HG03060 (cell line): ENCODE measurements around the gene PGGT1B.

Experiments used
- ATAC-seq: cut with Tn5 transposase; IDR thresholded peaks from one replicate; pipeline ENCODE4 v1.9.1; 2021; ENCODE audit warnings: low read depth, moderate number of reproducible peaks; ENCODE audit not compliant: unreplicated experiment

PGGT1B gene

GRCh38 chr5:115262321-115263077 is at the start of gene PGGT1B:
PGGT1B (minus strand) TSS chr5:115262877; CDS start chr5:115262851, 26 bp downstream.
- peak; percentile 72 for ATAC-seq

DNA sequence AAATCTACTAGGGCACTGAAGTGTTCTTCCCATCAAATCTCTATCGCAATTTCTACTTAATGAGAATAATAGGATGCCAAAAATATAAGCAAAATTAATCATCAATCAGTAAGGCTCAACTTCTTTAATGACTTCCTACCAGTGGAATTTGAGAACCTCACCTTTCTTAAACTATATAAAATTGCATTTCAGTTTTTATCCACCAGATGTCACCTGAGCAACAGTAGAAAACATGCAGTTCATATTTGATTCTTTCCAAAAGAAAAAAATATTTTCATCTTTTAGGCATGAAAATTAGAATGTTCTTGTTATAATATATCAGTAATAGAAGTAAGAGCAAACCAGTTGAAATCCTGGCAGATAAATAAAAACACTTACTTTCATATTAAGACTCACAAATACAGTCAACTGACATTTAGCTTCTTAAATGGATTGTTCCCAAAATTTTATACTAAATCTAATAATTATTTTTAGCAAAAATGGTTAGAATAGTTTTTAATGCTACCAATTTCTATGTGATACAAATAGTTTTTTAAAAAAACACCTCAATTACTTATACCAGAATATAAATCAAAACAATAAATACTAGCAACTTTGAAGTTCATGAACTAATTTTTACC is 47.2 kb upstream of the PGGT1B start:
- no peak for ATAC-seq

DNA sequence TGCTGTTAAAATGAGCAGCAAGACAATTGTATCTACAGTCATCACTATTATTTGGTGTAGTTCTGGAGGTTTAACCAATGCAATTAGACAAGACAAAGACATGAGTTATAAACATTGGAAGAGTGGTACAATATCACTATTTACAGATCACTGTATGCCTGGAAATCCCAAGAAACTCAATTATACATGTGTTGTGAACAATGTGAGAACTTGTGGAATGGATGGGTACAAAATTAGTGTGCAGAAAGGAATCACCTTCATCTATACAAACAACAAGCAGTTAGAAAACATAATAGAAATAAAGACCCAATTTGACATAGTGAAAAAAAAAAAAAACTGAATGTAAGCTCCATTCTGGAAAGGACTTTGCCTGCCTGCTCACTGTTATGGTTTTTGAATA is 46.1 kb upstream of the PGGT1B start:
- ATAC-seq = no peak

DNA sequence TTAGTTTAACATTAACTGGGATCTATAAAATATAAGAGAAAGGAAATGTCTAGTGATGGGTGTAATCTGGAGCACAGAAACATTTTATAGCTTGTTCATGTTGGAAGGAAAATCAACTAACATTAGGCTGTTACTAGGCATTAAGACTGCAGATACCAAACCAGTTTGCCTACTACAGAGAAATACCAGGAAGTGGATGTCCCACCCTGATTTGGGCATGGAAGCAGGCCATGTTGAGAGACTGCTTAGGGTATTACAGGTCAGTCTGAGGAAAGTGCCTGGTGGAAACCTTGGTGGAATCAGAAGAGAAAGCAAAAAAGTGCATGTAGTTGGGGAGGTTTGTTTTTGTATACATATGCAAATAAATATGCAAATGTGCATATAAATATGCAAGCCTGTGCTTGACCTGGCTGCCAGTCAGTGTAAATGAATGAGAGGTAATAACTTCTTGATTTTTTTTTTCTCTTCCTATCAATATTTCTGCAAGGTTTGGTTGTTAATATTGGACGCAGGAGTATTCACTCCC is 43.4 kb upstream of the PGGT1B start:
- ATAC-seq = no peak

- no peak for ATAC-seq
These were observed 41.8 kb upstream of the PGGT1B start for GRCh38 chr5:115304496-115304895.

DNA sequence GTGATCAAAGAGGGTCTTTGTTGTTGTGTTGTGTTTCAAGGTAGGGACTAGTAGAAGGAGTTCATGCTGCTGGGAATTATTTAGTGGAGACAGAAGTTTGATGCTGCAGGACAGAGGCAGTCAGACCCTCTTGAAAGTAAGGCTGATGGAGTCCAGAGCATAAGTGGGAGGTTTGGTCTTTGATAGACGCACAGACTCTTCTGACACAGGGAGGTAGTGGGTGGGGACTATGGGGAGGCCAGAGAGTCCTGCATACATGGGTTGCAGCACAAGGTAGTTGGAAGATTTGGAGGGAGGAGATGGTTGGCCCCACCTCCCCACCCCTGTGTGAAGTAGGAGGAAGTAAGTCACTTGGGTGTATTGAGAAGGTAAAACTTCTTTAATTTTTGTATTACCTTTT is 36.1 kb upstream of the PGGT1B start:
- no peak for ATAC-seq

DNA sequence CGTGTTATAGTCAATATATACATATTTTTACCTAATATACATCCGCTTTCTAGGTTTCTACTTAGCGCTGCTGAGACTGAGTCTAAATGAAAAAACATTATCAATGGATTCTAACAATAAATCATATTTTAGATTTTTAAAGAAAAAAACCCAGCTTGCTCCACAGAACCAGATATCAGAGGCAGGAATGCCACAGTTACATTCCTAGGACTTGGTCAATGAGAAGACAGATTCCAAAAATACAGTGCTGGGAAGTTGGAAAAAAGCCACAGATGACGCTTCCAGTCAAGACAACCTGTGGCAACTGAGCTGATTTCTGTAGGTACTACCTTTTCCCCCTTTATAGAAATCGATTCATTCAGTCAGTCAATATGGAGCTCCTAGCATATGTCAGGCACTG is 34.4 kb upstream of the PGGT1B start:
- ATAC-seq = no peak

DNA sequence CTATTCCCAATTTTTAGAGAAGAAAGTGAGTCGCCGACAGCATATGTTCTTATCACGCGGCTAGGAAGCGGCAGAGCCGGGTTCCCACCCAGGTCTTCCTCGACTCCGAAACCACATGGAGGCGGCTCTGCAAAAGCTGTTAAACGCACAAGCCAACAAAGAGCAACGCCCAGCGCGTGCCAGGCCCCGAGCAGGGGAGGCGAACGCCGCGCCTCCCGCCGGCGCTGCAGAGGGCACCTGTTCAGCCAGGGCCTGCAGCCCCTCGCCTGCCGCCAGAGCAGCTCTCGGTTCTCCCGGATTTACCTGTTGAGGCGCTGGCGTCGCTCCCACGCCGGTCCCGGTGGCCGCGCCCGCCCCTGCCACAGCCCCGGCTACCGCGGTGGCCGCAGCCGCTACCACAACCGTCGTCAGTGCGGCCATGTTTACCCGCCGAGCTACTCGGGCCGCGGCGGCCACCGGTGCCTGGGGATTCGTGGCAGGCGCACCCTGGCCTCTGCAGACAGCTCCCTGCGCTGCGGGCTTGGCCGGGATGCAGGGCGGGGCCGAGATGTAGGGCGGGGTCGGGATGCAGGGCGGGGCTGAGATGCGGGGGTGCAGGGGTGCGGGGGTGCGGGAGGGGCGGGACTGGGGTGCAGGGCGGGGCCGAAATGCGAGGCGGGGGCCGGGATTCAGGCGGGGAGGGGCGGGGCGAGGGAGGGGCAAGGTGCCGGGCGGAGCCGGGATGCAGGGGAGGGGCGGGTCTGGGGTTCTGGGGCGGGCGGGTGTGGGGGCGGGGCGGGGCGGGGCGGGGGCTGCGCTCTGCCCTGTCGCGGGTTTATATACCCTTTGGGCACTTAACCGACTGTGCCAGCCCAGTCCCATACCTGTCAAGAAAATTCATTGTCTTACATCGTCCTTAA is 33.7 kb upstream of the PGGT1B start, which contains the start of gene CCDC112:
CCDC112 (minus strand) TSS at position 531 of the 899 bp plus-strand sequence; CDS start at position 420, 111 bp downstream.
- peak; percentile 58 for ATAC-seq

- ATAC-seq = peak; percentile 19
These were observed 33.1 kb upstream of the PGGT1B start for GRCh38 chr5:115295777-115296123.

GRCh38 chr5:115291397-115291796 is 28.7 kb upstream of the PGGT1B start:
- ATAC-seq = no peak

GRCh38 chr5:115289104-115289503 is 26.4 kb upstream of the PGGT1B start:
- ATAC-seq = no peak

GRCh38 chr5:115284021-115284420 is 21.3 kb upstream of the PGGT1B start:
- no peak for ATAC-seq

- no peak for ATAC-seq
These were observed 19.5 kb upstream of the PGGT1B start for GRCh38 chr5:115282131-115282530.

DNA sequence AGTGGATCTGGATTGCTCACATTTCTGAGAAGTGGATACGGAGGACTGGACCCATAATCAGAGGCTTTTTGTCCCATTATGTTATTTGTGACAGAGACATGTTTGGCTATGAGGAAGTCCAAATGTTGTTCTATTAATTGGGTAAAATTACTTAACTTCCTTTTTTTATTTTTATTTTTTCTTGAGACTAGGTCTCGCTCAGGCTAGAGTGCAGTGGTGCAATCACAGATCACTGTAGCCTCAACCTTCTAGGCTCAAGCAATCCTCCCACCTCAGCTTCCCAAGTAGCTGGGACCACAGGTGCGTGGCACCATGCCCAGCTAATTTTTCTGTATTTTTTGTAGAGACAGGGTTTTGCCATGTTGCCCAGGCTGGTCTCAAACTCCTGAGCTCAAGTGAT is 11.9 kb upstream of the PGGT1B start:
- no peak for ATAC-seq

DNA sequence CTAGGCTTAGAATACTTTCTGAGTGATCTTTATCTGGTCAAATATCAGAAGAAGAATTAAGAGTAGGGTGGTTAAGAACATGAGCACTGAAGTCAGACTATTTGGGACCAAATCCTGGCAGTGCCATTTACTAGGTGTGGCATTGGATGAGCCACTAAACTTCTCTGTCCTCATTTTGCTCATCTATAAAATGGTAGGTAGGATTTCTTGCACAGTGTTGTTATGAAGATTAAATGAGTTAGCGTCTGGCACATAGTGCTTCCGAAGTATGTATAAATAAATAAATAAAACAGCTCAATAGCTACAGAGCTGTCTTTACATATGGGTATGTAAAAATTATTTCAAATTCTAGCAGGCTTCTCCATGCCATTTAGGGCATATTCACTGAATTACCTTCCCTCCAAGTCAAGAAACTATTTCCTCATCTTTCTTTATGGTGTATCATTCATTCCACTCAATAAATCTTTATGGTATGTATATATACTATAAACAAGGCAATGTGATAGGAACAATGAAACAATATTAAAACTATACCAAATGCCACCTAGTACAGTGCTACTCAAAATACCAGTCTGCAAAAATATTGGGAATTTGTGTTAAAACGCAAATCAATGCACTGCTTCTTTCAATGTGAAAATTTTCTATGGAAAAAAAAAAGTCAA is 9.8 kb upstream of the PGGT1B start:
- ATAC-seq = no peak

DNA sequence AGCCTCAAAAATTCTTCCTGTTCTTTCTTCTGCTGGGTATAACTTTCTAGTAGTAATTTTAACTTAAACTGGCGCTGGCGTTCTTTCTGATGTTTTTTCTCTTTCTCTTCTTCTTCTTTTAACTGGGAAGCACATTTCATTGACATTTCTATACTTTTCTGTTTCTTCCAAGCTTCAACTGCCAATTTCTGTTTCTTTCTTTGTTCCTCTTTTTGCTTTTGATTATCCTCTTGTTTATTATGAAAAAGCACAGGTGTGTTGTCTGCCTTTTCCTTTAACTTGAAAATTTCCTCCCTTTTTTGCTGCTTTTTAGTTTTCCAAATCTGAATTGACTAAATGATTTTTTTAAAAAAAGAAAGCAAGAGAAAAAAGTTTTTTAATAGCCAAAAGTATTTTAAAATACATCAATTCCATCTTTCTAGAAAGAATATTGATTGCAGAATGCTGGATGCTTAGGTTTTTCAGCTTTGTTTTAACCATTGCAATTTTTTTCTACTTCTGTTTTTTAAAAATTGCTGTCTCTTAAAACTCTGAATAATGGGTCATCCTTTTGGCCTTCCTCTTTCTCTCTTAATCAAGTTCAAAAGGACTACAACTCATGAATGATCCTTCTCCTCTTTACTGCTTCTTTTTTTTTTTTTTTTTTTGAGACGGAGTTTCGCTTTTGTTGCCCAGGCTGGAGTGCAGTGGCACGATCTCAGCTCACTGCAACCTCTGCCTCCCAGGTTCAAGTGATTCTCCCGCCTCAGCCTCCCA is 8.8 kb upstream of the PGGT1B start:
- no peak for ATAC-seq

DNA sequence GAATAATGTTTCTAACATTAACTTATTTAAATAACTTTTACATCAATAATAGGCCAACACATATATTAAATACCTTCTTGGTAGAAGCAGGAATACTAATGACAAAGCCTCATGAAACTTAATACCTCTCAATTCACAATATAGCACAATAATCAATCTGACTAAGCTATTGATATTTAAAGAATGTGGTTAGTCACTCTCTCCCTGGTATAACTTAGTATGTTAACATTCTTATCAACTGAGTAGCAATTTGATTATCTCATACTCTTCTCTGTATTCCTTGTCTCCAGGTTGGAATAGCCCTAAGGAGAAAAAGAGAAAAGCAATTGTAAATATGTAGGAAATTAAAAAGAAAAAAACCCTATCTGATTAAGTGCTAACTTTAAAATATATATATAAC is 4.9 kb upstream of the PGGT1B start:
- ATAC-seq = no peak

DNA sequence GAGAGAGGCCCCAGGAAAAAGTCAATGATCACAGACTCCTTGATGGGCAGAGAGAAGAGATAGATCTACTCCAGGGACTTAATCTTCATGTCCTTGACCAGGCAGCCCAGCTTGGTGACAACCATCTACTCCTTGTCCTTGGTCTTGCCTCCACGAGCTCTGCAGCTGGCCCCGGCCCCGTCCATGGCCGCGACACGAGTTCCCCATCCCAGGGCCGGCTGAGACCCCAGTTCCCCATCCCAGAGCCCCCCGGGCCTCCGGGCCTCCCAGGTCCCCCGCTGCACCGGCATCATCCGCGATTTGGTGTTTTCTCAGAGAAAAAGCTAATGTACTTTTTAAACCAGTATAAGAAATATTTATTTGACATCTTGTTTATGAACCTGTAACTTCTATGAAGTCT is 2.5 kb upstream of the PGGT1B start:
- ATAC-seq = no peak

DNA sequence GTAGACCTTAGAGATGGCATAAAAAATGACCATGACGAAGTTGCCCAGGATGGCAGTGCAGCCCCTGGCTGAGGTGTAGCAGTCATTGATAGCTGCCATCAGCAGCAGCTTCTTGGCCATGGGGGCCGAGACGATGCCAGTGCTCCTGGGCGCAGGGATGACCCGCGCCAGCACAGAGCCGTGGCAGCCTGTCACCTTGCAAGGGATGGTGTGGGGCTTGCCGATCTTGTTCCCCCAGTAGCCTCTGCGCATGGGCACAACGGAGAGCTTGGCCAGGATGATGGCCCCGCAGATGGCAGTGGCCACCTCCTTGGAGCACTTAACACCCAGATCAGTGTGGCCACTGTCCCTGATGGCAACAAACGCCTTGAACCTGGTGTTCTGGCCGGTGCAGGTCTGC is 2.1 kb upstream of the PGGT1B start:
- ATAC-seq = no peak

DNA sequence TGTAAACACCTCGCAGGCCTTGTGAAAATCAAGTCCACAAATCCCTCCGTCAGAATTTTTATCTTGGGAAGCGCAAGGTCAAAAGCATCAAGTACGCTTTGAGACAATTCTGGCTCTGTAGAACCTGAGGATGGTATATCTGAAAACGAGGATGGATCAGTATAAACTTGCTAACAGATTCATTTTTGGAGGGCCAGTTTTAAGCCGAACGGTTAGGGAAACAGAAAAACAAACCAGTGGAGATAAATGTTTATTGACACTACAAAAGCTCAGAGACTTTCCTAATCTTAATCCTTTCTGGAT is 352 bp upstream of the PGGT1B start:
- ATAC-seq = no peak
